WTC11 (cell line): ENCODE measurements around the gene DLGAP3. TPM values are rescaled to one million over a fixed set of nuclear protein-coding genes. Genes with fewer than 3 reads are reported as not detected.

Experiments
- ATAC-seq: fragments of 200-7000 bp; cut with Tn5 transposase; 2 replicates; pipeline ENCODE4 v1.10.0; 2021; ENCODE audit warnings: mild to moderate bottlenecking, moderate library complexity
- CTCF ChIA-PET: fragments of 300-600 bp; sonication (Branson Sonifier 250); formaldehyde crosslinking; loops from one replicate; lab custom pipeline; 2021; ENCODE audit warnings: antibody characterized with exemption; lab: Charles Lee
- POLR2A ChIA-PET: fragments of 350-600 bp; sonication (Branson Sonifier 250); formaldehyde crosslinking; loops from one replicate; lab custom pipeline; 2021; ENCODE audit warnings: antibody characterized with exemption; lab: Charles Lee
- DNase-seq: peaks from one replicate; pipeline ENCODE4 v3.0.0; 2021; ENCODE audit warnings: low spot score
- H3K27ac Mint-ChIP-seq: 2 replicates; pipeline ENCODE4 v1.8.0; 2021; ENCODE audit warnings: mixed read lengths
- H3K27me3 Mint-ChIP-seq: 2 replicates; pipeline ENCODE4 v1.8.0; 2021; ENCODE audit warnings: low read depth, mild to moderate bottlenecking, moderate library complexity, mixed read lengths
- H3K36me3 Mint-ChIP-seq: 2 replicates; pipeline ENCODE4 v1.8.0; 2021; ENCODE audit warnings: mixed read lengths
- H3K4me1 Mint-ChIP-seq: 2 replicates; pipeline ENCODE4 v1.8.0; 2022; ENCODE audit warnings: mixed read lengths
- H3K4me3 Mint-ChIP-seq: 2 replicates; pipeline ENCODE4 v1.8.0; 2021; ENCODE audit warnings: mild to moderate bottlenecking, moderate library complexity, mixed read lengths
- H3K9me3 Mint-ChIP-seq: 2 replicates; pipeline ENCODE4 v1.8.0; 2021; ENCODE audit warnings: mixed read lengths
- AFF4 ChIP-seq: sonication (generic); formaldehyde crosslinking; IDR thresholded peaks from 2 replicates; pipeline ENCODE4 v1.8.1; 2023; ENCODE audit warnings: mild to moderate bottlenecking, missing genetic modification reagents, borderline replicate concordance
- AR ChIP-seq: fragments of 250-450 bp; sonication (Bioruptor Pico); IDR thresholded peaks from 2 replicates; pipeline ENCODE4 v1.9.0; 2021; ENCODE audit warnings: mild to moderate bottlenecking
- ESRRA ChIP-seq: sonication (generic); formaldehyde crosslinking; IDR thresholded peaks from 2 replicates; pipeline ENCODE4 v1.8.1; 2022; ENCODE audit warnings: mild to moderate bottlenecking, missing genetic modification reagents, borderline replicate concordance
- ETV6 ChIP-seq: sonication (generic); formaldehyde crosslinking; IDR thresholded peaks from 2 replicates; pipeline ENCODE4 v1.8.1; 2022; ENCODE audit warnings: mild to moderate bottlenecking, missing genetic modification reagents
- FOXK1 ChIP-seq: sonication (generic); formaldehyde crosslinking; IDR thresholded peaks from 2 replicates; pipeline ENCODE4 v1.8.0; 2022; ENCODE audit warnings: mild to moderate bottlenecking, moderate library complexity, missing genetic modification reagents
- FOXP1 ChIP-seq: sonication (generic); formaldehyde crosslinking; IDR thresholded peaks from 2 replicates; pipeline ENCODE4 v1.8.0; 2022; ENCODE audit warnings: missing genetic modification reagents, mild to moderate bottlenecking, moderate library complexity, borderline replicate concordance
- GABPB1 ChIP-seq: sonication (generic); formaldehyde crosslinking; IDR thresholded peaks from 2 replicates; pipeline ENCODE4 v1.8.1; 2023; ENCODE audit warnings: mild to moderate bottlenecking, missing genetic modification reagents
- MLX ChIP-seq: sonication (generic); formaldehyde crosslinking; IDR thresholded peaks from 2 replicates; pipeline ENCODE4 v1.8.1; 2023; ENCODE audit warnings: mild to moderate bottlenecking, missing genetic modification reagents, moderate library complexity
- OVOL2 ChIP-seq: fragments of 250-450 bp; sonication (Bioruptor Pico); IDR thresholded peaks from 2 replicates; pipeline ENCODE4 v1.9.0; 2021; ENCODE audit warnings: mild to moderate bottlenecking, borderline replicate concordance
- PRDM15 ChIP-seq: sonication (generic); formaldehyde crosslinking; IDR thresholded peaks from 2 replicates; pipeline ENCODE4 v1.8.0; 2022; ENCODE audit warnings: missing genetic modification reagents
- USF1 ChIP-seq: sonication (generic); formaldehyde crosslinking; IDR thresholded peaks from 2 replicates; pipeline ENCODE4 v1.8.0; 2022; ENCODE audit warnings: mild to moderate bottlenecking, missing genetic modification reagents
- ZNF396 ChIP-seq: fragments of 250-450 bp; sonication (Bioruptor Pico); IDR thresholded peaks from 2 replicates; pipeline ENCODE4 v1.8.0; 2021; ENCODE audit warnings: mild to moderate bottlenecking, moderate library complexity, borderline replicate concordance
- total RNA-seq: library from RNA; stranded (reverse); gene quantifications from 3 replicates; pipeline ENCODE4 v1.2.3, GENCODE V29; 2021
- TF ChIP-seq, protein P1 (sequence below): sonication (generic); formaldehyde crosslinking; IDR thresholded peaks from 2 replicates; pipeline ENCODE4 v1.8.1; 2023; ENCODE audit warnings: mild to moderate bottlenecking, moderate library complexity, missing genetic modification reagents

DLGAP3 gene
- total RNA-seq, 1 experiment from 2014 or later: 11.3 TPM

DNA sequence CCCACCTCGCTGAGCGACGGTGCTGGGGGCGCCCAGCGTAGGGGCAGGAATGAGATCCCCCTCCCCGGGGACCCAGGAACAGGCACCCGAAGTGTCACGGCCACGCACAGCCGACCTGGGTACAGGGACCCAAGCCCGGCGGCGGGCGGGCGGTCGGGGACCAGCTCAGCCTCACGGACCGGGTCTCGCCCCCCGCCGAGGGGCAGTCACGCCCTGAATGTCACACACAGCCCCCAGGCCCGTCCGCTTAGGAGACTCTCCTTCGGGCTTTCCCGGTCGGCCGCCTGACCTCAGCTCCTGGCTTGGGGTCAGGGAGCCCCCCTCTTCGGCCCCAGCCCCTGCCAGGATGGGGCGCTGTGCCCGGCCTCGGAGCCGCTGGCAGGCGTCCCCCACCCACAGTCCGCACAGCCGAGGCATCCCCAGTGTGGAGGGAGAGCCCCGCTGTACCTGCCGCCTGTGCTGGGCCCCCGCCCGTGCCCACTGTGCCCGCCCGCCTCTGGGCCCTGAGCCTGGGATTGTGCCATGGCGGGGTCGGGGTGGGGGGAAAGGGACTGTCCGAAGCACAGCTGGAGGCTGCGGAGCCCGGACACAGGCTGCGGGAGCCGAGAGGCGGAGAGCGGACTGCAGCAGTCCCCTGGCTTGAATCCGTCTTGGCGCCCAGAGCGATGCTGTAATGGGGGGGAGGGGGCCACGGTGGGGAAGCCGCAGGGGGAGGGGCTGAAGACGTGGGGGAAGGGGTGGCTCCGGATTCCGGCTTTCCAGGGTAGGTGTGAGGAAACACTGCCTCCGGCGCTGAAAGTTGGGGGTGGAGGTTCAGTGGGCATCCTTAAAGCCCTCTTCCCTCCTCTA lies 627 bp upstream of the DLGAP3 start (continued):
- TF ChIP-seq, protein P1, sequence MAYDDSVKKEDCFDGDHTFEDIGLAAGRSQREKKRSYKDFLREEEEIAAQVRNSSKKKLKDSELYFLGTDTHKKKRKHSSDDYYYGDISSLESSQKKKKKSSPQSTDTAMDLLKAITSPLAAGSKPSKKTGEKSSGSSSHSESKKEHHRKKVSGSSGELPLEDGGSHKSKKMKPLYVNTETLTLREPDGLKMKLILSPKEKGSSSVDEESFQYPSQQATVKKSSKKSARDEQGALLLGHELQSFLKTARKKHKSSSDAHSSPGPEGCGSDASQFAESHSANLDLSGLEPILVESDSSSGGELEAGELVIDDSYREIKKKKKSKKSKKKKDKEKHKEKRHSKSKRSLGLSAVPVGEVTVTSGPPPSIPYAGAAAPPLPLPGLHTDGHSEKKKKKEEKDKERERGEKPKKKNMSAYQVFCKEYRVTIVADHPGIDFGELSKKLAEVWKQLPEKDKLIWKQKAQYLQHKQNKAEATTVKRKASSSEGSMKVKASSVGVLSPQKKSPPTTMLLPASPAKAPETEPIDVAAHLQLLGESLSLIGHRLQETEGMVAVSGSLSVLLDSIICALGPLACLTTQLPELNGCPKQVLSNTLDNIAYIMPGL: peak; percentile 51
- TF ChIP-seq FOXK1 (CRISPR knock-in tag): no peak
- TF ChIP-seq ETV6: 0 out of 2 replicates have a peak, but pooled peaks have one; percentile 19
- TF ChIP-seq ESRRA: no peak
- peak; percentile 14; the same call in 1 of the 2 replicates for TF ChIP-seq USF1 (CRISPR knock-in tag)
- 0 out of 2 replicates have a peak, but pooled peaks have one; percentile 19 for TF ChIP-seq FOXP1 (CRISPR knock-in tag)
- TF ChIP-seq ZNF396 (CRISPR knock-in tag): no peak
- peak; percentile 67; the same call in 1 of the 2 replicates for TF ChIP-seq PRDM15
- TF ChIP-seq, all 79 proteins: peak for 10

GRCh38 chr1:34928699-34929496 lies 552 bp downstream of the DLGAP3 start:
- peak overlapping the region; percentile 83 for H3K4me3 Mint-ChIP-seq
- ChIA-PET POLR2A (interaction anchor here (0.9 to 1.7 kb wide), 2 partner anchors 42 to 43 kb away, joined by 4 to 6 read pairs; no protein-coding TSS in a partner anchor), CTCF (interaction anchor here (0.8 to 3.1 kb wide), 12 partner anchors 9 to 150 kb away, joined by 3 to 17 read pairs (median 6); partner anchors contain the start of genes SMIM12, TMEM35B and ZMYM1)
- H3K9me3 Mint-ChIP-seq: no peaks in the 10 kb centered on the region
- peaks cover 64% of the 10 kb centered on the region for H3K27me3 Mint-ChIP-seq
- H3K27ac Mint-ChIP-seq: no peak overlapping the region
- H3K4me1 Mint-ChIP-seq: peaks cover 26% of the 10 kb centered on the region
- ATAC-seq (peak; percentile 22), DNase-seq (no peak)
- H3K36me3 Mint-ChIP-seq: no peaks in the 10 kb centered on the region
- no peak for TF ChIP-seq OVOL2 (CRISPR knock-in tag)
- no peak for TF ChIP-seq AFF4
- TF ChIP-seq GABPB1: no peak
- TF ChIP-seq AR (CRISPR knock-in tag): no peak
- 0 out of 2 replicates have a peak, but pooled peaks have one; percentile 45 for TF ChIP-seq PRDM15
- TF ChIP-seq MLX (CRISPR knock-in tag): no peak
